Measurements from ENCODE around the gene CHIA.

CHIA gene

DNA sequence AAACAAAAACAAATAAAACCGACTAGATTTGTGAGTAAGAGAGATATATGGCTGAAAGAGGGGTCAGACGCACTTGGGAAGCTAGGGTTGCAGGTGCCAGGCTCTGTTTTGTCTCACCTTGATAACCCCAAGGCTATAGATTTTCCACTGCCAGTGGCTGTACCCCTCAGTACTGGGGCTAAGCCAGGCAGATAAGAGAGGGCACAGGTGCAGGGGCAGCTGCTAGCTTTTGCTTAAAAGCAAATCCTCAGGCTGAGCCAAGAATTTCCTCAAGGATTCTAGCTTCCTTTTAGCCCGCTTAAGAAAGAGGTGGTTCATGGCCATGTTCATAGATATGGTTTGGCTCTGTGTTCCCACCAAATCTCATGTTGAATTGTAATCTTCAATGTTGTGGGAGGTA lies 79.0 kb downstream of the CHIA start:
- no peak for DNase-seq
